C1 segment of cervical spinal cord (tissue), 14 donors: ENCODE measurements around the gene TMC8.

Experiments
- DNase-seq, 14 donors: peaks; one replicate each; lab custom pipeline; 2025; lab: John Stamatoyannopoulos, UW

The TMC8 gene

GRCh38 chr17:78130437-78131101 lies at the start of gene TMC8:
TMC8 (plus strand) TSS chr17:78130771; CDS start chr17:78131589, 818 bp downstream.
- DNase-seq = peak in 7 of 14 donors; percentile 27 to 58 (median 45)

- no peak for DNase-seq
Measured at GRCh38 chr17:78081551-78081950, 49.0 kb upstream of the TMC8 start.

DNA sequence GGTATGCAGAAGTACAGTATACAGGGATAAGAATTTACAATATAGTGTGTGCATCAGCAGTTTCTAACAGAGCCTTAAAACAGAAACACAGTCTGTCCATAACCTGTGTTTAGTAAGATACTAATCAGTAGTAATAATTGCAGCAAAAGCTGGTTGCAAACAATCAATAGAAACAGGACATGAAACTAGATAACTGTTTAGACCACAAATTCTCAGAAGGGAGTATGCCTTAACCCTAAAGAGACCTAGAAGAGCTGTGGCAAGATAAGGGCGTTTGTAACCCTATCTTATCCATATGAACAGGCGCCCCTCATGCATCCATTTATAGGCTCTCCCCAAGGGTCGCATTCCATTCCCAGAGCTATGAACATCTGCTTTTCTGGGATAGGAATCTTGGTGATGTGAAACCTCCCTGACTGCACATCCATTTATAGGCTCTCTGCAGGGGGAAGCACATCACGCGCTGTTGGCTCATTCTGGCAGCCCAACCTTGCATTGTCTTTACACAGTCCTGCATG lies 48.2 kb upstream of the TMC8 start:
- peak in 1 of 14 donors; percentile 28 for DNase-seq

DNA sequence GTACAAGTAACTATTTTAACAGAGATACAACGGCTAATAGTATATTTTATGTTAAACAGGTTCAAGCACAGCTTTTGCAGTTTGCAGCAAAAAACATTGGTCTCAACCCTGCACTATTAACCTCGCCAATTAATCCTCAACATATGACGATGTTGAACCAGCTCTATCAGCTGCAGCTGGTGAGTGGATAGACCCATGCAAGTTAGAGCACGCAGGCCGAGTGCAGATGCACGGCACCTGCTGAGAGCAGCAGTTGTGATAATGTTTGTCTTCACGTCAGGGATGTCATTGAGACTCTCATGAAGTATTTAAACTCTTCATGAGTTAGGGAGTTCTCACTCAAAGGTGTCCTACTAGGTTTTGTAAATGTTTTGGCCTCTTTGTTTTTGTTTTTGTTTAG lies 47.6 kb upstream of the TMC8 start:
- DNase-seq = no peak

DNA sequence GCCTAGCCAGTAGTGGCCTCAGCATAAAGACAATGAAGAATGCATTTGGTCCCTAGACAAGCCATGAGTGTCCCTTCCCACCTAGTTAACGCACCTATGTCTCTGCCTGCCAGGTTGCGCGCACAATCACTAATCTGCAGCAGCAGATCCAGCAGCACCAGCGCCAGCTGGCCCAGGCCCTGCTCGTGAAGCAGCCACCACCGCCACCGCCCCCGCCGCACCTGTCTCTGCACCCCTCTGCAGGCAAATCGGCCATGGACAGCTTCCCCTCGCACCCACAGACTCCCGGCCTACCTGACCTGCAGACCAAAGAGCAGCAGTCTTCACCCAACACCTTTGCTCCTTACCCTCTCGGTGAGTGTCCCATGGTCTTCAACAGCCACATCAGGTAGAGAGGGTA lies 43.8 kb upstream of the TMC8 start:
- DNase-seq = no peak

DNA sequence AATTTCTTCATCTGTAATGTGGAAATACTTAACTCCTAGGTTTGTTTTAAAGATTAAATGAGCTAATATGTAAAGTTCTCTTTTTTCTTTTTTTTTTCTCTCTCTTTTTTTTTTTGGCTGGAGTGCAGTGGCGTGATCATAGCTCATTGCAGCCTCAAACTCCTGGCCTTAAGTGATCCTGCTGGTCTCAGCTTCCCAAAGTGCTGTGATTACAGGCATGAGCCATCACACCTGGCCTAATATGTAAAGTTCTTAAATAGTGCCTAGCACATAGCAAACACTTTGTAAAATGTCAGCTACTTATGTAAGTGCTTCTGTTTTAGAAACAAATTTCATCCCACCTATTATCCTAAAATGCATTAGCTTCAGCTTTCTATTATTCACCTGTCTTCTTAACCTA lies 42.0 kb upstream of the TMC8 start:
- no peak for DNase-seq

DNA sequence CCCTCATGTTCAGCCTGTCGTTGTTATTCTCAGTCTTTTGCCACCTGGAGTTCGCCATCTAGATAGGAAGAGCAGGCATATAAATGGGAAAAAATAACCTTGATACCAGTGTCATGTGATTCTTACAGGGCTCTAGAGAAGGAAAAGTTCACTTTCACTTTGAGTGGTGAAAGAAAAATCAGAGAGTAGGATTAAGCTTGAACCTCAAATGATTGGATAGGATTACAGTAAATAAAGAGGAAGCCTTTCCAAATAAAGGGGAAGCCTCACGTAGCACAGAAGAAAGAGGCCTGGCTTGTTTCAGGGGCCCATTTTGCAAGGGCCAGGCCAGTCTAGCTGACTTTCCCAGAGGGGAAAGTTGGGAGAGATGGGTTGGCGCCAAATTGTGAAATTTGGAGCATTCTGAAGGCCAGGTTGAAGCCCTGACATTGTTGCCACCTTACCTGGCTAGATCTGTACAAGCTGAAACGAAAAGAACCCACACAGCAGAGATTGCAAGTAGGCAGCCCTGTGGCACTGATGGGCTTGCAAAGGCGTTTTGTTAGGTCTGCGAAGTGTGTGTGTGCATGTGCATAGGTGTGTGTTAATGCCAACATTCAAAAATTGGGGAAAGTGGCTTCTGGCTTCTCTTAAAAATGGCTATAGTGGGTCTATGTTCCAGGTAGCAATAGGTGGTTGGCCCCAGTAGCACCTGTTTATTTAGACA lies 40.8 kb upstream of the TMC8 start:
- DNase-seq = no peak

DNA sequence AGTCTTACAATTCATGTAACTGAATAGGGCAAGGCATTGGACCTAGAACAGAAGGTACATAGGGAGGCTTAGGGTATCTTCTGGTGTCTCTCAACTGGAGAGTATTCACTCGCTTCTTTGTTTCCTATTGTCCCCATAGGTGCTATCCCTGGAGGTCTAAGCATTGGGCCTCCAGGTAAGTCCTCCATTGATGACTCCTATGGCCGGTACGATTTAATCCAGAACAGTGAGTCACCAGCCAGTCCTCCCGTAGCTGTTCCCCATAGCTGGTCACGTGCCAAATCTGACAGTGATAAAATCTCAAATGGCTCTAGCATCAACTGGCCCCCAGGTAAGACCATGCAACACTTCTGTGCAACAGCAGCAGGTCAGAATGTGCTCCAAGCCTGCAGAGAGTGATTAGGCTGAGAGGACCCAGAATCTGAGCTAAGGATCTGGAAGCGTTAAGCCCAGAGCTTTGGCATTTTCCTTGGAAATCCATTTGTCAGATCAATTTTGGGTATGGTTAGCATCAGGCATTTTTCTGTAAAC lies 37.7 kb upstream of the TMC8 start:
- DNase-seq = no peak

DNA sequence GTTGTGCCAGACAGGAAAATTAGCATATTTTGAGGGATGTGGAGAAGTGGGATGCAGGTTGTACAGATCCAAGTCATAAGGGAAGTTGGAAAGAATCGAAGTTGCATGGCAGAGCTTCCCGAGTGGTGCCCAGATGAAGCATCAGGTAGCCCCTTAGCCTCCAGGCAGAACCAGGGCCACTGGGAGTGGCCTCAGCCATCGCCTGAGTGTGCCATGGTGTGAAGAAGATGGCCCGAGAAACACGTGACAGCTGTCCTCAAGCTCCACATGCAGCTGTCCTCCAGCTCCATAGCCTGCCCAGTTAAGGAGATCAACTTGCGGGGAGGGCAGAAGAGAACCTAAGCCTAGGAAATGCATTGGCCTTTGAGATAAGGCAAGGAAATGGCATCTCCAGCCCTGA lies 35.5 kb upstream of the TMC8 start:
- DNase-seq = no peak

DNA sequence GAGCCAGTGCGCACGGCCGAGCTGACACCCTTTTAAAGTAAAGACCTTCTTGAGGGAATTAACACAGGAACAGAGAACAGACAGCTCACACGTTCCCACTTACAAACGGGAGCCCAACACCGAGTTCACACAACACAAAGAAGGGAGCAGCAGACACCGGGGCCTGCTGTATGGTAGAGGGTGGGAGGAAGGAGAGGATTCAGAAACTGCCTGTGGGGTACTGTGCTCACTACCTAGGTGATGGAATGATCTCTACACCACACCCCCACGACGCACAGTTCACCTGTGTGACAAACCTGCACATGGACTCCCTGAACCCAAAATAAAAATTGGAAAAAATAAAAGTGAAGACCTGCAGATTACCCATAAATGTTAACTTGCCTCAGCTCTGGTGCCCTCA lies 34.5 kb upstream of the TMC8 start:
- no peak for DNase-seq

- DNase-seq = no peak
Measured at GRCh38 chr17:78101112-78101511, 29.5 kb upstream of the TMC8 start.

DNA sequence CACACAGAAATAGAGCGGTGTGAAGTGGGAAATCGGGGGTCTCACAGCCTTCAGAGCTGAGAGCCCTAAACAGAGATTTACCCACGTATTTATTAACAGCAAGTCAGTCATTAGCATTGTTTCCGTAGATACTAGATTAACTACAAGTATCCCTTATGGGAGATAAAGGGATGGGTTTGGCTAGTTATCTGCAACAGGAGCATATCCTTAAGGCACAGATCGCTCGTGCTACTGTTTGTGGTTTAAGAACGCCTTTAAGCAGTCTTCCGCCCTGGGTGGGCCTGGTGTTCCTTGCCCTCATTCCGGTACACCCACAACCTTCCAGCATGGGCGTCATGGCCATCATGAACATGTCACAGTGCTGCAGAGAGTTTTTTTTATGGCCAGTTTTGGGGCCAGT lies 29.0 kb upstream of the TMC8 start:
- no peak for DNase-seq

- no peak for DNase-seq
Measured at GRCh38 chr17:78103311-78103710, 27.3 kb upstream of the TMC8 start.

GRCh38 chr17:78104540-78104941 lies 26.0 kb upstream of the TMC8 start:
- DNase-seq = no peak

DNA sequence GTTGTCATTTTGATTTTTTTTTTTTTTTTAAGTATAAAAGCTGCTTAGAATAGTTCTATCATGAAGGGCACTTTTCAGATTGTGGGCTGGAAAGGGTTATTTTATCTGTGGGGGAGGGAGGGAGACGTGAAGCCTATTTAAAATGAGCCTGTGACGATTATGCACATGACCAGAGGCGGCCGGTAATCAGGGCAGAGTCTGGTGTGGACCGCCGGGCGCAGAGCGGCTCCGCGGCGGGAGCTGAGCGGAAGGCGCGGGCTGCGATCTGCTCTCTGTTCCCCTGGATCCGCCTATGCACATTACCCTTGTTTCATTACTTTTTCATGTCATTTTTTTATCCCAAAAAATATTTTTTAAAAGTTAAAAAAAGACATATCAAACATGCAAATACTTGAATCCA lies 25.5 kb upstream of the TMC8 start:
- no peak for DNase-seq

- no peak for DNase-seq
Measured at GRCh38 chr17:78105551-78105950, 25.0 kb upstream of the TMC8 start.

GRCh38 chr17:78106211-78106610 lies 24.4 kb upstream of the TMC8 start:
- no peak for DNase-seq

DNA sequence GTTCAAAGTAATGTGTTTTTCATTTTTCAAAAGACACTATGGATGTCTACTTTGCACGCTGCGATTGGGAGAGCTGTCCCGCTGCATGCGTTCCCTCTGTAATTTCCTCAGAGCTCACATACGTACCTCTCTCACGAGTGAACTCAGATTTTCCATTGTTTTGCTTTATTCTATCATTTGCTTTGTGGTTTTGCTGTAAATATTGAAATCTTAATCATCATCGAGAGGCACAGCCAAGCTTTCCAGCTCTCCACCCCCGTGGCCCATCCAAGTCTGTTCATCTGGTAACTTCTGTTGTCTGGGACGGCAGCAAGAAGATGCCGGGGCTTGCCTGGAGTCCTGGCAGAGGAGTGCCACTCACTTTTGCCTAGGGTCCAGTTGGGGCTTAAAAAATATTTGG lies 23.1 kb upstream of the TMC8 start:
- no peak for DNase-seq

GRCh38 chr17:78107976-78108725 lies 22.4 kb upstream of the TMC8 start:
- DNase-seq = no peak

- DNase-seq = peak in 2 of 14 donors; percentile 37 to 82
Measured at GRCh38 chr17:78108726-78109488, 21.7 kb upstream of the TMC8 start.

DNA sequence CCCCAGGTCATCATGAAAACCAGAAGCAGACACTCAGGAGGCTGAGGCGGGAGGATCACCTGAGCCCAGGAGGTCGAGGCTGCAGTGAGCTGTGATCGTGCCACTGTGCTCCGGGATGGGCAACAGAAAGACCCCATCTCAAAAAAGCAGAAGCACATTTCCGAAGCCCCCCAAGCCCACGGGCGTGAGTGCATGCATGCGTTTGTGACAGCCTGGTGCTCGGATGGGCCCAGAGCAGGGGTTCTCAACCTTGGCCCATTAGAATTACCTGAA lies 21.1 kb upstream of the TMC8 start:
- no peak for DNase-seq
